Stimulated activated CD4-positive, alpha-beta T cell treated with anti-CD3 and anti-CD28 coated beads, Interleukin-12 subunit alpha, Interleukin-12 subunit beta, amount 100 ng/mL, for 48 hours (primary cell): ENCODE measurements around the gene GJD2.

Experiments
- DNase-seq, 3 donors: peaks; one replicate each; pipeline ENCODE4 v3.0.0-alpha.2; 2020; ENCODE audit warnings: low read depth in 2 of 3, low spot score in 1 of 3

The GJD2 gene

DNA sequence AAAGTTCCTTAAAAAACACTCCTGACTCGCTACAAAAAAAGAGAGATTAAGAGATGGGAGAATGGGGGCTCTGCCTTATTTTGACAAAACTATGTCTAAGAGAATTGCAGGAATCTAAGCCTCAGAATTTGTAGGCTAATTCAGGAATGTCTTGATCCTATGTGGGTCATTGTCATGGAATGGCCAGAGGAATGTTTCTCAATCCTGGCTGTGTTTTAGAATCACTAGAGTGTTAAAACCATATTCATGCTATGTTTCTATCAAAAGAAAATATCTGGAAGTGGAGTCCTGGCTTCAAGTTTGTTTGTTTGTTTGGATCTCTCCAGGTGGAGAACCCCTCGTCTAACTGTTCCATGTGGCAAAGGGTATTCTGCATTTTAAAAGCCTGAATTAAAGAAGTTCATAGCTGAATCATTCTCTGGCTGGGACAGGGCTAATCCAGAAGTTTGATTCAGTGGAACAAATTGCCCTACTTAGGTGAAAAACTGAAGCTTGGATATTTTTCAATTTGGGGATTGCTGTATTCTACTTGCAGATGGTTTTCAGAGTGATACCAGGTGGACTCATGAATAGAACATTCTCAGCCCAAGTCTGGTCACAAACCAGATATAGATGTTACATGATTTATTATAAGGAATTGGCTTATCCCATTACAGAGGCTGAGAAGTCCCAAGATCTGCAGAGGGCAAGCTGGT, 28.2 kb downstream of the GJD2 start:
- DNase-seq, result no peak

DNA sequence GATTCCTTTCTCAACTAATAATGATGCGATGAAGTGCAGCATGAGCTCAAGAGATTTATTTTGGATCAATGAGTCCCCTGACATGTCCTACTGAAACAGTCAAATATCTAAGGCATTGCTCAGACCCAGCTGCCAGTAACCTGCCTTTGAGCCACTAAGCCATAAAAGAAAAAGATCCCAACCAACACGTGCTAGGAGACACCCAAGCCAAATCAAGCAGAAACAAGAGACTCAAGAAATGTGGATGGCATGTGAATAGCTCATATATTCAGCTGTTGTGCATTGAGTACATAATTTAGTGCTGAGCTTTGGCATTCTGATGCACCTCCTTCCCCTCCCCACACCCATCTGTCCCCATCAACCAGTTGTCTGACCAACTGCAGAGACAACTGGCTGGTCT, 29.2 kb downstream of the GJD2 start:
- DNase-seq, result no peak

DNA sequence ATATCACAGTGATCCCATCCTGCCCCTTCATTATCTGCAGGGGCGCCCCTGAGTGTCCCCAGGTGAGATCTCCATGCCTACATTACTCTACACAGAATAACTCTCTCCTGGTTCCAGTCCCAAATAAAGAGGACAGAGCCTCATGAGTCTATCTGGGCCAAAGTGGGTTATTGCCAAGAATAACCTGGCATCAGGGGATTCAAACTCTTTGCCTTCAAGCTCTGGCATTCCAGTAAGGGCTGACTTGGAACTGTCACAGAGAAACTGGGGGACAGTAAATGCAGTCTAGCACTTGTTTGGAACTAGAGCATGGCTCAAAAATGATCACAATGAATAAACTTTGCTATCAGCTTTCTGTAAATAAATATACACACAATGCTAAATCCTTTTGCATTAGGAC, 30.3 kb downstream of the GJD2 start:
- no peak for DNase-seq

DNA sequence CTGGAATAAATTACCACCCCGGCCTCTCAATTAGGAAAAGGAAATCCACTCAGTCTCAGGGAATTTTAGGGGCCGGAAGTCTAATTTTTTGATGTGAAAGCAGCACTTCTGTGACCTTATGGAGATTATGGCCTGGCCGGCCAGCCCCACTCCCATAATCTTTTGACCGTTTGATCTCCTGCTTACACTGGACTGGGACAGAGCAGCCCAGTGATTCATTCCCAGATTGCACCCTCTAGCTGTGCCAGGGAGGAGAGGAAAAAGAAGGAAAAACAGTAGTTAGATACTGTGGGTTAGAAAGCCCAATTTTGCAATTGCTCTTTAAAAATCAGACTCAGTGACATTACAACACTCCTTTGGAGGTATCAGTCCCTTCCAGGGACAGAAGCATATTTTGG, 32.4 kb downstream of the GJD2 start:
- no peak for DNase-seq

DNA sequence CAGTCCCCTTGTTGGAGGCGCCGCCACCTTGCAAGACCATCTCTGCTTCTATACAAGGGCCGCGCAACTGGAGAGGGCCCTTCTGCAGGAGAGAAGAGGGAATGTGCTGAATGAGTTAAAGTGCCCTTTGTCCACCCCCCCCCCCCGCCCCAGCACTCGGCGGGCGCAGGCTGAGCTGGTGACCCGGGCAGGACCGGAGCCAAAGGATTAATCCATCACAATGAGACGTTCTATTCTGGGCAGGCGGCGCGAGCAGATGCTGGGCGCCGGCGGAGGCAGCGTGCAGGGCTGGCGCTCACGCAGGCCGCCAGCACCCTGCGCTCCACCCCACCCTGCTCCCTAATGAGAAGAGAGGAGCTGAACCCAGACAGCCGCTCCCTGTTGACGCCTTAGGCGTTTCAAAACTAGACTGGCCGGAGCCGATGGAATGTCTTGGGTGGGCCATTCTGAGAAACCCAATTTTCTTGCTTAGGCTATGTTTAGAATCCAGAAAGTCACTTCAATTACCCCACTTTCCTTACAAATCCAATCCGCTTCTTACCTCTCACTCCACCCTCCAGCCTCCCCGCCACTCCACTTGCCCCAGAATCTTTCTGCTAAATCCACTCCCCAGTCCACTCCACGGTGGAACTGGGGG, 32.9 kb downstream of the GJD2 start:
- no peak for DNase-seq

DNA sequence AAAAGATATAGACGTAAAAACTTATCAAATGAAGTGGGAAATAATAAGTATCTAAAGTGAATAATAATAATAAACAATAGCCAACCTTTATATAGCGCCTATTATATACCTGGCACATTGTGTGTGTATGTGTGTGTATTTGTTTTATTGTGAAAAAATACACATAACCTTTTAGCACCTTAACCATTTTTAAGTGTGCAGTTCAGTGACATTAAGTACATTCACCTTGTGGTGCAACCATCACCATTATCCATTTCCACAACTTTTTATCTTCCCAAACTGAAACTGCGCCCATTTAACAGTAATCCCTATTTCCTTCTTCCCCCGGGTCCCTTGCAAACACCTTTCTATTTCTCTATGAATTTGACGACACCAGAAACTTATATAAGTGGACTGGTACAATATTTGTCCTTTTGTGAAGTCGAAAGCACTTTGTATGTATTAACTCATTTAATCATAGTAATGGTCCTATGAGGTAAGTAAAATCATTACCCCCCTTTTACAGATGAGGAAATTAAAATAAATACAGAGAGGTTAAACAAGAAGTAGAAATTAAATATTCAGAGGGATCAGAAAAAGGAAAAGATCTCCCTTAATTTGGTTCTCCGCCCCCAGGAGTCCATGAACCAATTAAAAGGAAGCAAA, 33.5 kb downstream of the GJD2 start:
- DNase-seq, result no peak

DNA sequence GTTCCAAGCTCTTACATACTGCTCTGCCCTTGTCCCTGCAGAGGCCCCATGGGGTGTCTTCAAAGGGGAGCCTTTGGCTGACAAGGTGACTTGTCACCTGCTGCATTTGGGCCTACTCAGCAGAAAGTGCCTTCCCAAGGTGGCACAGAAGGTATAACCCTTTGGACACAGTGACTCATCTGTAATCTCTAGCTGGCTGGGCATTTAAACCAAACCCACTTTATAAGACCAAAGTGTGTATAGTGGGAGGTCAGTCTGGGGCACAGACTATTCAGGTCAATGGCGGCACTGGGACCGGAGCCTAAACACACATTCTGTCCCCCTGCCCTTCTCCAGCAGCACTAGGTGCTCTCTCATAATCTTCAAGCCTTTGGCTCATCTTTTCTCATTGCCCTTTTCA, 35.1 kb downstream of the GJD2 start:
- no peak for DNase-seq

DNA sequence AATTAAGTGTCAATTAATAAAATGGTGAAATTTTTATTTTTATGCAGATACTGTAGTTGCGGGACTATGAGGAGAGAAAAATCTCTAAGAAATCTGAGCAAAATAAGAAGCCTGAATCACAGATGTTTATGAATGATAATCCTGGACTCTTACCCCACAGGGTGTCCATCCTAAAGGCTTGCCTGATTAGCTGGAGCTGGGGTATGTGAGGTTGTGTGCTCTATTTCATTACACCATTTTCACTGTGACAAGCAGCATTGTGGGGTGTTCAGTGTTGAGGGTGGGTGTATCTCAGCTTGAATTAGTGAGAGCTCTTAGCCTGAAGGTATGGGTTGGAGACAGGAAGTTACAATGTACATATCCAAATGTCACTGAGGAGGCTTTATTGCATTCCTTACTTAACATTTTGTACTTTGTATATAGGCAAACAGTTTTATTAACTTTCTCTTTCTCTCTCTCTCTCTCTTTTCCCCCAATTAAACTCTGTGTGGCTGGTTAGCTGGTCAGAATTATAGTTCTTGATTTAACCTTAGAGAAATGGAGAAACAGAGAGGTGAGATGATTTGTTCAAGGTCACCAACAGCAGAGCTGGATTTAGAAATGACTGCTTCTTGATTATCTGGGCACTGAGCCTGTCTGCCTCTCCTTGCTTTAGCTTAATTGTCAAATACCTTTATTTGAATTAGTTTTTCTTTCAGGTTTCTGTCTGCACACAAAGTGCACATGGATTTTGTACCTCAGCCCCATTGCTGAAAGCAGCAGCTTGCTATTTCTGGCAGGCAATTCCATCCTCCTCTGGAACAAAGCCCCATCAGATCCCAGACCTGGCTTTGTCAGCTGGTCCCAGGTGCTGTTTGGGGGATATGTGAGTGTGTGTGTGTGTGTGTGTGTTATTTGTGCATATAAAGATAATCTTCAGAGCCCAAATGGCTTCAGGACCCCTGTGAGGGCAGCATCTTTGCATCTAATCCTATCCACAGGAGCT, 35.8 kb downstream of the GJD2 start:
- no peak for DNase-seq

DNA sequence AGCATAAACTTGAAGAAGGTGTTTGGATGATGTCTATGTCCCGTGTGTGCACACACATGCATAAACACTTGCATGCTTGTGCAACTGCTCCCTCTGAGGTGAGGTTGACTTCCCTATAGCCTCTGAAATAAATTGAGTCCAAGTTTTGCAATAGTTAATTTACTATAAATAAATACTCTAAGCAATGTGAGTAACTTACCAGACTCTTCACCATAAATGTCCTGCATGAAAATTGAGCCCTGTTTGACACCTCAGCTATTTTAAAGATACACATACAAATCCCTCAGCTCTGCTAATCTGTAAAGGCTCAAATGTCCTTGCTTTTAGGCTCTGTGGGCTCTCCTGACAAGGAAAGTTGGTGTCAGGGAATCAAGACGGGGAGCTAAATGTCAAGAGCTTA, 37.1 kb downstream of the GJD2 start:
- no peak for DNase-seq

DNA sequence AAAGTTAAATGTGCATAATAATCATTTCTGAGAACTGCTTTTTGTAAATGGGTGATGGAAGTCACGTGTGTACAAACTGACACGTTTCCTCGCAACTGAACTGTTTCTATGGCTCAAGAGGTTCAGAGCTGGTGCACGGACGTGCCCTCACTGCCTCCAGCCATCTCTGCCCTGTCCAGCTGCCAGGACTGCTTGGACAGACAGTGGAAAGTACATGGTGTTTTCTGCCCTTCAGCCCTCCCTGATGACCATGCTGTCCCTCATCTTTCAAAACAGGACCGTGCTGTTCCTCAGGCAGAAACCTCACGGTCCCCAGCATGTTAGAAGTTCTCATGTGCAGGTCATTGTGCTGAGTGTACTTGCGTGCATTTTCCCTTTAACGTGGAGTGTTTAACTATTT, 38.7 kb downstream of the GJD2 start:
- DNase-seq, result no peak

DNA sequence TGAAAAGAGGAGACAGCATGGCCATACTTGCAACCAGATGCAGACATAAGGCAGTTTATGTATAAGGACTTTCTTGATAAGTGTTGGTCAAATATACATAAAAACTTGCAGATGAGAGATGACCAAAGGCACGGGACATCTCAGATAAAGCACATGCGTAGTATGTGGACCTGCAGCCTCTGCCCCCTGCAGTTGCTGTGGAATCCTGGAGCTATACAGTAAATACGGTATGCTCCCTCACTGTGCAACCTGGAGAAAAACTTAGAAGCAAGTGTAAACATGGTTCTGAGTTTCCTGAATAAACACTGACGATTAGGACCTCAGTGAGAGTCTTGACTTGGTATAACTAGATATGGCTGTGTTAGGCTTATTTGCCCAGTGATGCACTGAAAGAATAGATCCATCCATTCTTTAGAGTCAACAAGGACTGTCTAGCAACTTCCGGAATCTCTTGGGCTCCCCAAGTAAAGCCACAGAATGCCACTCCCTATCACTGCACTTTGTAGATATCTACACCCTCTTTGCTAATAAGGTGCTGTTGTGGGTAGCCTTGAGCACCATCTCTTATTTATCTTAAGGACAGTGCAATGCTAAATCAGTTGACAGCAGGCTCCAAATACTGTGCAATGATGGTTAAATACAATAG, 40.2 kb downstream of the GJD2 start:
- no peak for DNase-seq

DNA sequence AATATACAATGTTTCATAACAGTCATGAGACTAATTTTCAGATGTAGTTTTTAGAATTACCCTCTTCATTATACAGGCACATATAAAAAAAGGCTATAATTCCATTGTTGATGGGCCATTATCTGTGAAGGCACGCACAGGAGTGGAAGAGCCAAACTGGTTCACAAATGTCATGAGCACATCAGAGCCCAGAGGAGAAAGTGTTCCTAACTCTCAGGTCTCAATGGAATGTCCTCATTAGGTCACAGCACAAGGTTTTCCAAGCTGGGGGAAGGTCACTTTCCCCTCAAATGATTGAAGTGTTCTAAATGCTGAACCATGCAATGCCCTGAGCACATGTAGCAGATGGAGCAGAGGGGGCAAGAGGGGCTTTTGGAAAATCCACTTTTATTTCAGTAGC, 41.2 kb downstream of the GJD2 start:
- no peak for DNase-seq

DNA sequence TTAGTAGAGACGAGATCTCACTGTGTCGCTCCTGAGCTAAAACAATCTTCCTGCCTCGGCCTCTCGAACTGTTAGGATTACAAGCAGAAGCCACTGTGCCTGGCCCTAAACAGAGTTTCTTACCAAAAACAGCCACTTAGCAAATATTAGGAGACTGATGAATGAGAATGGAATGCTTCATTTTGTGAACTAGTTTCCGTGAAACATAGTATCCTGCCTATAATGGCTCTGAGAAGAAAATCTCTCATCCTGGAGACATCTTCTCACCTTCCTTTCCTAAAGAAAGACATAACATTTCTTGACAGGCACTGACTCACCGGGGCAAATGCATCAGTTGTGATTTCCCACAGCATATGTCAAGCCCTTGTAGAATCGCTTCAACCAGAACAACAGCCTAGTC, 44.9 kb downstream of the GJD2 start:
- DNase-seq, result no peak

DNA sequence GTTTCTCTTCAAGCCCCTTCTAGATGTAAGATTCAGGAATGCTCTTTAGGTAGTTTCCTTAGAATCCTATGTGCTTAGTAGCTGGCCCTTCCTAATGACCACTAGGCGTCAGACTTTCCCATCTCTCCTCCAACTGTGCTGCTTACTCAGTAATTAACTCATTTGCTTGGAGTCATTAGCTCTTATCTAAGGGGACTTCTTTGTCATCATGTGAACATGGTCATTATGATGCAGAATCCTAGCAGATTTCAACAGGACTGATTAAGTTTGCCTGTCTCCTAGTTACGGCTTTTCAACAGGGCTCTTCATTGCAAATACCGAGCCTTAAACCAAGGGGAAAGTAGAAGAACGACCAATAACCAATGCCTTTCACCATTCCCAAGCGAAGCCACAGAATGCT, 46.4 kb downstream of the GJD2 start:
- DNase-seq, result no peak

DNA sequence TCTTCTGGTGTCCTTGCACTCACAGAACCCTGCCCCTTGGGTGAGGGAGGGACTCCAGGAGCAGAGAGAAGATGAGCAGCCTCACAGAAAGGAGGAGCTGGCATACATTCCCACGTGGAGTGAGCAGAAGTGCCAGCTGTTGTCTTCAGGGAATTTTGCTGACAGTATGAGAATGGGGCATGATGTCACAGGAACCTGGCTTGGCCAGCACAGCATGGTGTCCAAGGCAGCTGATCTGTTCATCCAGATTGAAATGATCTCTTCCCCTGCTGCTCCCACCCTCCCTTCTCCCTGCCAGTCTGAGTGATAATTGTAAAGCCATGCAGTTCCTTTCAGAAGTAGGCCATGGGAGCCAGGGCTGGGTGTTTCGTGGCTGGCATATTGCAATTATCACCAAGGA, 53.3 kb downstream of the GJD2 start:
- no peak for DNase-seq
